WTC11 (cell line): ENCODE results near the gene PHKB. TPM values are rescaled to one million over a fixed set of nuclear protein-coding genes. Genes with fewer than 3 reads are reported as not detected.

Experiments used
- ATAC-seq: fragments of 200-7000 bp; cut with Tn5 transposase; 2 replicates; pipeline ENCODE4 v1.10.0; 2021; ENCODE audit warnings: mild to moderate bottlenecking, moderate library complexity
- CTCF ChIA-PET: fragments of 300-600 bp; sonication (Branson Sonifier 250); formaldehyde crosslinking; loops from one replicate; lab custom pipeline; 2021; ENCODE audit warnings: antibody characterized with exemption; lab: Charles Lee
- POLR2A ChIA-PET: fragments of 350-600 bp; sonication (Branson Sonifier 250); formaldehyde crosslinking; loops from one replicate; lab custom pipeline; 2021; ENCODE audit warnings: antibody characterized with exemption; lab: Charles Lee
- DNase-seq: peaks from one replicate; pipeline ENCODE4 v3.0.0; 2021; ENCODE audit warnings: low spot score
- H3K27ac Mint-ChIP-seq: 2 replicates; pipeline ENCODE4 v1.8.0; 2021; ENCODE audit warnings: mixed read lengths
- H3K27me3 Mint-ChIP-seq: 2 replicates; pipeline ENCODE4 v1.8.0; 2021; ENCODE audit warnings: low read depth, mild to moderate bottlenecking, moderate library complexity, mixed read lengths
- H3K36me3 Mint-ChIP-seq: 2 replicates; pipeline ENCODE4 v1.8.0; 2021; ENCODE audit warnings: mixed read lengths
- H3K4me1 Mint-ChIP-seq: 2 replicates; pipeline ENCODE4 v1.8.0; 2022; ENCODE audit warnings: mixed read lengths
- H3K4me3 Mint-ChIP-seq: 2 replicates; pipeline ENCODE4 v1.8.0; 2021; ENCODE audit warnings: mild to moderate bottlenecking, moderate library complexity, mixed read lengths
- H3K9me3 Mint-ChIP-seq: 2 replicates; pipeline ENCODE4 v1.8.0; 2021; ENCODE audit warnings: mixed read lengths
- EMX1 ChIP-seq: fragments of 250-450 bp; sonication (Bioruptor Pico); IDR thresholded peaks from 2 replicates; pipeline ENCODE4 v1.8.0; 2021; ENCODE audit warnings: mild to moderate bottlenecking
- ESRRA ChIP-seq: sonication (generic); formaldehyde crosslinking; IDR thresholded peaks from 2 replicates; pipeline ENCODE4 v1.8.1; 2022; ENCODE audit warnings: mild to moderate bottlenecking, missing genetic modification reagents, borderline replicate concordance
- FOXK1 ChIP-seq: sonication (generic); formaldehyde crosslinking; IDR thresholded peaks from 2 replicates; pipeline ENCODE4 v1.8.0; 2022; ENCODE audit warnings: mild to moderate bottlenecking, moderate library complexity, missing genetic modification reagents
- FOXP1 ChIP-seq: sonication (generic); formaldehyde crosslinking; IDR thresholded peaks from 2 replicates; pipeline ENCODE4 v1.8.0; 2022; ENCODE audit warnings: missing genetic modification reagents, mild to moderate bottlenecking, moderate library complexity, borderline replicate concordance
- IRF2 ChIP-seq: sonication (generic); formaldehyde crosslinking; IDR thresholded peaks from 2 replicates; pipeline ENCODE4 v1.8.0; 2022; ENCODE audit warnings: low read depth, missing genetic modification reagents, borderline replicate concordance
- NFE2L1 ChIP-seq: sonication (generic); formaldehyde crosslinking; IDR thresholded peaks from 2 replicates; pipeline ENCODE4 v1.8.1; 2023; ENCODE audit warnings: missing genetic modification reagents
- NR2C2 ChIP-seq: sonication (generic); formaldehyde crosslinking; IDR thresholded peaks from 2 replicates; pipeline ENCODE4 v1.8.0; 2022; ENCODE audit warnings: mild to moderate bottlenecking, missing genetic modification reagents
- SP1 ChIP-seq: sonication (generic); formaldehyde crosslinking; conservative IDR thresholded peaks from 2 replicates; pipeline ENCODE4 v1.8.1; 2022; ENCODE audit warnings: missing genetic modification reagents
- ZNF138 ChIP-seq: sonication (generic); formaldehyde crosslinking; conservative IDR thresholded peaks from 2 replicates; pipeline ENCODE4 v1.8.1; 2022; ENCODE audit warnings: mild to moderate bottlenecking, moderate library complexity, missing genetic modification reagents
- ZNF423 ChIP-seq: fragments of 250-450 bp; sonication (Bioruptor Pico); IDR thresholded peaks from 2 replicates; pipeline ENCODE4 v2.1.2; 2022; ENCODE audit warnings: mild to moderate bottlenecking, moderate library complexity
- total RNA-seq: library from RNA; stranded (reverse); gene quantifications from 3 replicates; pipeline ENCODE4 v1.2.3, GENCODE V29; 2021
- TF ChIP-seq, protein P1 (sequence below): sonication (generic); formaldehyde crosslinking; IDR thresholded peaks from 2 replicates; pipeline ENCODE4 v1.8.1; 2023; ENCODE audit warnings: mild to moderate bottlenecking, moderate library complexity, missing genetic modification reagents
- TF ChIP-seq, protein P2 (sequence below): sonication (generic); formaldehyde crosslinking; IDR thresholded peaks from 2 replicates; pipeline ENCODE4 v1.8.0; 2022; ENCODE audit warnings: missing genetic modification reagents
- TF ChIP-seq, protein P3 (sequence below): sonication (generic); formaldehyde crosslinking; IDR thresholded peaks from 2 replicates; pipeline ENCODE4 v1.8.0; 2022; ENCODE audit warnings: mild to moderate bottlenecking, missing genetic modification reagents
- TF ChIP-seq, protein P4 (sequence below): fragments of 250-450 bp; sonication (Bioruptor Pico); IDR thresholded peaks from 2 replicates; pipeline ENCODE4 v1.8.0; 2021; ENCODE audit warnings: mild to moderate bottlenecking
- TF ChIP-seq, protein P5 (sequence below): sonication (generic); formaldehyde crosslinking; IDR thresholded peaks from 2 replicates; pipeline ENCODE4 v1.8.1; 2023; ENCODE audit warnings: mild to moderate bottlenecking, missing genetic modification reagents, borderline replicate concordance
- TF ChIP-seq, protein P6 (sequence below): sonication (generic); formaldehyde crosslinking; IDR thresholded peaks from 2 replicates; pipeline ENCODE4 v1.8.1; 2022; ENCODE audit warnings: low read depth, mild to moderate bottlenecking, moderate library complexity, missing genetic modification reagents, borderline replicate concordance
- TF ChIP-seq, protein P7 (sequence below): sonication (generic); formaldehyde crosslinking; IDR thresholded peaks from 2 replicates; pipeline ENCODE4 v1.8.0; 2023; ENCODE audit warnings: missing genetic modification reagents
- TF ChIP-seq, protein P8 (sequence below): sonication (generic); formaldehyde crosslinking; IDR thresholded peaks from 2 replicates; pipeline ENCODE4 v1.8.0; 2022; ENCODE audit warnings: mild to moderate bottlenecking, missing genetic modification reagents
- TF ChIP-seq, protein P9 (sequence below): fragments of 200-600 bp; IDR thresholded peaks from 2 replicates; pipeline ENCODE4 v1.8.0; 2022; ENCODE audit warnings: antibody characterized with exemption

Gene PHKB
- total RNA-seq, 1 experiment from 2014 or later, result 43.9 TPM

DNA sequence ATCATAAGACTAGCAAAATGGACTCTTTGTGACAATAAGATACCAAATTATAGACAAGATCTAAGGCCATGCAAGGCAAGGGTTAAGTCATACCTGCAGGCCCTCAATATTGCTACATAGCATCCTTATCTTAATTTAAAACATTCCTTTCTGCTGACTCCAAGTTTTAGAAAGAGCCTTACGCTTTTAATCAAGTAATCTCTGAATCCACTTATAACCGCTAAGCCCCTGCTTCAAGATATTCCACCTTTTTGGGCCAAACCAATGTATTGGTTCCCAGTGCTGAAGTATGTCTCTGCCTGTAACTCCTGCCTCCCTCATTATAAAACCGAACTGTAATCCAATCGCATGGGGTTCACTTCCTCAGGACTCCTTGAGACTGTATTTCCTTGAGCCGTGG lies 255.4 kb downstream of the PHKB start (continued):
- no peak for TF ChIP-seq SP1 (CRISPR knock-in tag)
- no peak for TF ChIP-seq NFE2L1
- TF ChIP-seq, protein P1, sequence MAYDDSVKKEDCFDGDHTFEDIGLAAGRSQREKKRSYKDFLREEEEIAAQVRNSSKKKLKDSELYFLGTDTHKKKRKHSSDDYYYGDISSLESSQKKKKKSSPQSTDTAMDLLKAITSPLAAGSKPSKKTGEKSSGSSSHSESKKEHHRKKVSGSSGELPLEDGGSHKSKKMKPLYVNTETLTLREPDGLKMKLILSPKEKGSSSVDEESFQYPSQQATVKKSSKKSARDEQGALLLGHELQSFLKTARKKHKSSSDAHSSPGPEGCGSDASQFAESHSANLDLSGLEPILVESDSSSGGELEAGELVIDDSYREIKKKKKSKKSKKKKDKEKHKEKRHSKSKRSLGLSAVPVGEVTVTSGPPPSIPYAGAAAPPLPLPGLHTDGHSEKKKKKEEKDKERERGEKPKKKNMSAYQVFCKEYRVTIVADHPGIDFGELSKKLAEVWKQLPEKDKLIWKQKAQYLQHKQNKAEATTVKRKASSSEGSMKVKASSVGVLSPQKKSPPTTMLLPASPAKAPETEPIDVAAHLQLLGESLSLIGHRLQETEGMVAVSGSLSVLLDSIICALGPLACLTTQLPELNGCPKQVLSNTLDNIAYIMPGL (CRISPR knock-in tag), result no peak

DNA sequence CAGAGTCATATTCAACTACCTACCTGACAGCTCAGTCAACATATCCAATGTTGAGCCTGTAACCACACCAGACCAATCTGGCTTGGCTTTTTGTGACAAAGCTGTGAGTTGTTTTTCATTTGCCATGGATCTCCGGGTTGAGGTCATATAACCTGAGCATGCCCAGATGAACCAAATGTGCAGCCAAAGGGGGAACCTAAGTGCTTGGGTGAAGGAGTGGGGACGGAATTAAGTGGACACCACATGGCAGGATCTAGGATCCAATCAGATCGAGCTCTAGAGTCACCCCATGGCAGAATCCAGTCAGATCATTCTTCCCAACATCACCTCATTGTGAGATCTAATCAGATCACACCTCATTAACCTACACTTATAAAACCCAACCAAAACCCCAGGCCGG lies 258.6 kb downstream of the PHKB start:
- Mint-ChIP-seq H3K27me3 (no peaks in the 10 kb centered on the region), H3K27ac (no peak overlapping the region), H3K9me3 (no peaks in the 10 kb centered on the region), H3K4me1 (no peaks in the 10 kb centered on the region), H3K4me3 (no peak overlapping the region), H3K36me3 (no peaks in the 10 kb centered on the region)
- DNase-seq, result no peak
- TF ChIP-seq, protein P2, sequence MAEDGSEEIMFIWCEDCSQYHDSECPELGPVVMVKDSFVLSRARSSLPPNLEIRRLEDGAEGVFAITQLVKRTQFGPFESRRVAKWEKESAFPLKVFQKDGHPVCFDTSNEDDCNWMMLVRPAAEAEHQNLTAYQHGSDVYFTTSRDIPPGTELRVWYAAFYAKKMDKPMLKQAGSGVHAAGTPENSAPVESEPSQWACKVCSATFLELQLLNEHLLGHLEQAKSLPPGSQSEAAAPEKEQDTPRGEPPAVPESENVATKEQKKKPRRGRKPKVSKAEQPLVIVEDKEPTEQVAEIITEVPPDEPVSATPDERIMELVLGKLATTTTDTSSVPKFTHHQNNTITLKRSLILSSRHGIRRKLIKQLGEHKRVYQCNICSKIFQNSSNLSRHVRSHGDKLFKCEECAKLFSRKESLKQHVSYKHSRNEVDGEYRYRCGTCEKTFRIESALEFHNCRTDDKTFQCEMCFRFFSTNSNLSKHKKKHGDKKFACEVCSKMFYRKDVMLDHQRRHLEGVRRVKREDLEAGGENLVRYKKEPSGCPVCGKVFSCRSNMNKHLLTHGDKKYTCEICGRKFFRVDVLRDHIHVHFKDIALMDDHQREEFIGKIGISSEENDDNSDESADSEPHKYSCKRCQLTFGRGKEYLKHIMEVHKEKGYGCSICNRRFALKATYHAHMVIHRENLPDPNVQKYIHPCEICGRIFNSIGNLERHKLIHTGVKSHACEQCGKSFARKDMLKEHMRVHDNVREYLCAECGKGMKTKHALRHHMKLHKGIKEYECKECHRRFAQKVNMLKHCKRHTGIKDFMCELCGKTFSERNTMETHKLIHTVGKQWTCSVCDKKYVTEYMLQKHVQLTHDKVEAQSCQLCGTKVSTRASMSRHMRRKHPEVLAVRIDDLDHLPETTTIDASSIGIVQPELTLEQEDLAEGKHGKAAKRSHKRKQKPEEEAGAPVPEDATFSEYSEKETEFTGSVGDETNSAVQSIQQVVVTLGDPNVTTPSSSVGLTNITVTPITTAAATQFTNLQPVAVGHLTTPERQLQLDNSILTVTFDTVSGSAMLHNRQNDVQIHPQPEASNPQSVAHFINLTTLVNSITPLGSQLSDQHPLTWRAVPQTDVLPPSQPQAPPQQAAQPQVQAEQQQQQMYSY, result no peak
- TF ChIP-seq, protein P3, sequence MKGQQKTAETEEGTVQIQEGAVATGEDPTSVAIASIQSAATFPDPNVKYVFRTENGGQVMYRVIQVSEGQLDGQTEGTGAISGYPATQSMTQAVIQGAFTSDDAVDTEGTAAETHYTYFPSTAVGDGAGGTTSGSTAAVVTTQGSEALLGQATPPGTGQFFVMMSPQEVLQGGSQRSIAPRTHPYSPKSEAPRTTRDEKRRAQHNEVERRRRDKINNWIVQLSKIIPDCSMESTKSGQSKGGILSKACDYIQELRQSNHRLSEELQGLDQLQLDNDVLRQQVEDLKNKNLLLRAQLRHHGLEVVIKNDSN (CRISPR knock-in tag), result no peak
- TF ChIP-seq IRF2 (CRISPR knock-in tag), result no peak
- TF ChIP-seq, protein P4, sequence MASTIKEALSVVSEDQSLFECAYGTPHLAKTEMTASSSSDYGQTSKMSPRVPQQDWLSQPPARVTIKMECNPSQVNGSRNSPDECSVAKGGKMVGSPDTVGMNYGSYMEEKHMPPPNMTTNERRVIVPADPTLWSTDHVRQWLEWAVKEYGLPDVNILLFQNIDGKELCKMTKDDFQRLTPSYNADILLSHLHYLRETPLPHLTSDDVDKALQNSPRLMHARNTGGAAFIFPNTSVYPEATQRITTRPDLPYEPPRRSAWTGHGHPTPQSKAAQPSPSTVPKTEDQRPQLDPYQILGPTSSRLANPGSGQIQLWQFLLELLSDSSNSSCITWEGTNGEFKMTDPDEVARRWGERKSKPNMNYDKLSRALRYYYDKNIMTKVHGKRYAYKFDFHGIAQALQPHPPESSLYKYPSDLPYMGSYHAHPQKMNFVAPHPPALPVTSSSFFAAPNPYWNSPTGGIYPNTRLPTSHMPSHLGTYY (CRISPR knock-in tag), result no peak
- TF ChIP-seq, protein P5, sequence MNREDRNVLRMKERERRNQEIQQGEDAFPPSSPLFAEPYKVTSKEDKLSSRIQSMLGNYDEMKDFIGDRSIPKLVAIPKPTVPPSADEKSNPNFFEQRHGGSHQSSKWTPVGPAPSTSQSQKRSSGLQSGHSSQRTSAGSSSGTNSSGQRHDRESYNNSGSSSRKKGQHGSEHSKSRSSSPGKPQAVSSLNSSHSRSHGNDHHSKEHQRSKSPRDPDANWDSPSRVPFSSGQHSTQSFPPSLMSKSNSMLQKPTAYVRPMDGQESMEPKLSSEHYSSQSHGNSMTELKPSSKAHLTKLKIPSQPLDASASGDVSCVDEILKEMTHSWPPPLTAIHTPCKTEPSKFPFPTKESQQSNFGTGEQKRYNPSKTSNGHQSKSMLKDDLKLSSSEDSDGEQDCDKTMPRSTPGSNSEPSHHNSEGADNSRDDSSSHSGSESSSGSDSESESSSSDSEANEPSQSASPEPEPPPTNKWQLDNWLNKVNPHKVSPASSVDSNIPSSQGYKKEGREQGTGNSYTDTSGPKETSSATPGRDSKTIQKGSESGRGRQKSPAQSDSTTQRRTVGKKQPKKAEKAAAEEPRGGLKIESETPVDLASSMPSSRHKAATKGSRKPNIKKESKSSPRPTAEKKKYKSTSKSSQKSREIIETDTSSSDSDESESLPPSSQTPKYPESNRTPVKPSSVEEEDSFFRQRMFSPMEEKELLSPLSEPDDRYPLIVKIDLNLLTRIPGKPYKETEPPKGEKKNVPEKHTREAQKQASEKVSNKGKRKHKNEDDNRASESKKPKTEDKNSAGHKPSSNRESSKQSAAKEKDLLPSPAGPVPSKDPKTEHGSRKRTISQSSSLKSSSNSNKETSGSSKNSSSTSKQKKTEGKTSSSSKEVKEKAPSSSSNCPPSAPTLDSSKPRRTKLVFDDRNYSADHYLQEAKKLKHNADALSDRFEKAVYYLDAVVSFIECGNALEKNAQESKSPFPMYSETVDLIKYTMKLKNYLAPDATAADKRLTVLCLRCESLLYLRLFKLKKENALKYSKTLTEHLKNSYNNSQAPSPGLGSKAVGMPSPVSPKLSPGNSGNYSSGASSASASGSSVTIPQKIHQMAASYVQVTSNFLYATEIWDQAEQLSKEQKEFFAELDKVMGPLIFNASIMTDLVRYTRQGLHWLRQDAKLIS, result no peak
- TF ChIP-seq FOXK1 (CRISPR knock-in tag), result no peak
- no peak for TF ChIP-seq NR2C2
- TF ChIP-seq, protein P6, sequence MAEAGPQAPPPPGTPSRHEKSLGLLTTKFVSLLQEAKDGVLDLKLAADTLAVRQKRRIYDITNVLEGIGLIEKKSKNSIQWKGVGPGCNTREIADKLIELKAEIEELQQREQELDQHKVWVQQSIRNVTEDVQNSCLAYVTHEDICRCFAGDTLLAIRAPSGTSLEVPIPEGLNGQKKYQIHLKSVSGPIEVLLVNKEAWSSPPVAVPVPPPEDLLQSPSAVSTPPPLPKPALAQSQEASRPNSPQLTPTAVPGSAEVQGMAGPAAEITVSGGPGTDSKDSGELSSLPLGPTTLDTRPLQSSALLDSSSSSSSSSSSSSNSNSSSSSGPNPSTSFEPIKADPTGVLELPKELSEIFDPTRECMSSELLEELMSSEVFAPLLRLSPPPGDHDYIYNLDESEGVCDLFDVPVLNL (CRISPR knock-in tag), result no peak
- TF ChIP-seq NFE2L1, result no peak
- no peak for TF ChIP-seq ESRRA
- TF ChIP-seq ZNF138 (CRISPR knock-in tag), result no peak
- TF ChIP-seq, protein P7, sequence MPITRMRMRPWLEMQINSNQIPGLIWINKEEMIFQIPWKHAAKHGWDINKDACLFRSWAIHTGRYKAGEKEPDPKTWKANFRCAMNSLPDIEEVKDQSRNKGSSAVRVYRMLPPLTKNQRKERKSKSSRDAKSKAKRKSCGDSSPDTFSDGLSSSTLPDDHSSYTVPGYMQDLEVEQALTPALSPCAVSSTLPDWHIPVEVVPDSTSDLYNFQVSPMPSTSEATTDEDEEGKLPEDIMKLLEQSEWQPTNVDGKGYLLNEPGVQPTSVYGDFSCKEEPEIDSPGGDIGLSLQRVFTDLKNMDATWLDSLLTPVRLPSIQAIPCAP (CRISPR knock-in tag), result no peak
- no peak for TF ChIP-seq FOXP1 (CRISPR knock-in tag)
- TF ChIP-seq, protein P8, sequence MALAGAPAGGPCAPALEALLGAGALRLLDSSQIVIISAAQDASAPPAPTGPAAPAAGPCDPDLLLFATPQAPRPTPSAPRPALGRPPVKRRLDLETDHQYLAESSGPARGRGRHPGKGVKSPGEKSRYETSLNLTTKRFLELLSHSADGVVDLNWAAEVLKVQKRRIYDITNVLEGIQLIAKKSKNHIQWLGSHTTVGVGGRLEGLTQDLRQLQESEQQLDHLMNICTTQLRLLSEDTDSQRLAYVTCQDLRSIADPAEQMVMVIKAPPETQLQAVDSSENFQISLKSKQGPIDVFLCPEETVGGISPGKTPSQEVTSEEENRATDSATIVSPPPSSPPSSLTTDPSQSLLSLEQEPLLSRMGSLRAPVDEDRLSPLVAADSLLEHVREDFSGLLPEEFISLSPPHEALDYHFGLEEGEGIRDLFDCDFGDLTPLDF (CRISPR knock-in tag), result no peak
- TF ChIP-seq, protein P9, sequence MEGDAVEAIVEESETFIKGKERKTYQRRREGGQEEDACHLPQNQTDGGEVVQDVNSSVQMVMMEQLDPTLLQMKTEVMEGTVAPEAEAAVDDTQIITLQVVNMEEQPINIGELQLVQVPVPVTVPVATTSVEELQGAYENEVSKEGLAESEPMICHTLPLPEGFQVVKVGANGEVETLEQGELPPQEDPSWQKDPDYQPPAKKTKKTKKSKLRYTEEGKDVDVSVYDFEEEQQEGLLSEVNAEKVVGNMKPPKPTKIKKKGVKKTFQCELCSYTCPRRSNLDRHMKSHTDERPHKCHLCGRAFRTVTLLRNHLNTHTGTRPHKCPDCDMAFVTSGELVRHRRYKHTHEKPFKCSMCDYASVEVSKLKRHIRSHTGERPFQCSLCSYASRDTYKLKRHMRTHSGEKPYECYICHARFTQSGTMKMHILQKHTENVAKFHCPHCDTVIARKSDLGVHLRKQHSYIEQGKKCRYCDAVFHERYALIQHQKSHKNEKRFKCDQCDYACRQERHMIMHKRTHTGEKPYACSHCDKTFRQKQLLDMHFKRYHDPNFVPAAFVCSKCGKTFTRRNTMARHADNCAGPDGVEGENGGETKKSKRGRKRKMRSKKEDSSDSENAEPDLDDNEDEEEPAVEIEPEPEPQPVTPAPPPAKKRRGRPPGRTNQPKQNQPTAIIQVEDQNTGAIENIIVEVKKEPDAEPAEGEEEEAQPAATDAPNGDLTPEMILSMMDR, result no peak
- TF ChIP-seq EMX1 (CRISPR knock-in tag), result no peak
- TF ChIP-seq ZNF423 (CRISPR knock-in tag), result no peak
- ATAC-seq, result no peak
- CTCF ChIA-PET, result no interaction called here
- POLR2A ChIA-PET, result no interaction called here
